CD14-positive monocyte (primary cell): Measurements from ENCODE around the gene CREB5. TPM values are rescaled to one million over a fixed set of nuclear protein-coding genes. Genes with fewer than 3 reads are reported as not detected.

Source experiments
- DNase-seq, 3 donors: peaks; one replicate each; pipeline ENCODE4 v3.0.0-alpha.2; 2011 to 2022
- H2AFZ ChIP-seq: 2 replicates; pipeline ENCODE4 v1.6.0; 2012; ENCODE audit warnings: mild to moderate bottlenecking, low read depth, low read length, inconsistent platforms; ENCODE audit not compliant: insufficient read depth, poor library complexity, severe bottlenecking
- H3K27ac ChIP-seq, 2 donors: 1 replicate in 1 of 2; 2 replicates in 1 of 2; pipeline ENCODE4 v1.5.1; 2012 to 2013; ENCODE audit warnings: low read length in 2 of 2, control low read depth in 1 of 2, inconsistent platforms in 1 of 2, low read depth in 1 of 2, mild to moderate bottlenecking in 1 of 2
- H3K27me3 ChIP-seq, 2 donors: one replicate each; pipeline versions ENCODE4 v1.6.0 to v1.6.1; 2011 to 2013; ENCODE audit warnings: low read length in 2 of 2; ENCODE audit not compliant: control insufficient read depth in 2 of 2, insufficient read depth in 2 of 2
- H3K36me3 ChIP-seq, 2 donors: replicated peaks in 1 of 2; 1 replicate in 1 of 2; 2 replicates in 1 of 2; pipeline versions ENCODE4 v1.5.1 to v1.6.1; 2012 to 2013; ENCODE audit warnings: low read length in 2 of 2, control low read depth in 1 of 2, inconsistent platforms in 1 of 2, mild to moderate bottlenecking in 1 of 2; ENCODE audit not compliant: insufficient read depth in 2 of 2, control insufficient read depth in 1 of 2
- H3K4me1 ChIP-seq, 2 donors: 1 replicate in 1 of 2; 2 replicates in 1 of 2; pipeline versions ENCODE4 v1.5.1 to v1.6.1; 2012 to 2013; ENCODE audit warnings: low read length in 2 of 2, control low read depth in 1 of 2, inconsistent platforms in 1 of 2, mild to moderate bottlenecking in 1 of 2, moderate library complexity in 1 of 2; ENCODE audit not compliant: insufficient read depth in 2 of 2, control insufficient read depth in 1 of 2
- H3K4me2 ChIP-seq: replicated peaks from 2 replicates; pipeline ENCODE3; 2012; ENCODE audit warnings: low read length, moderate library complexity, mild to moderate bottlenecking; ENCODE audit not compliant: poor library complexity, severe bottlenecking; ENCODE audit errors: extremely low read depth
- H3K4me3 ChIP-seq, 3 experiments: fragments of 200-600 bp in 1 of 3; sonication (generic) in 1 of 3; replicated peaks in 1 of 3; 1 replicate in 2 of 3; 2 replicates in 1 of 3; pipeline ENCODE4 v1.5.1; 2011 to 2013; ENCODE audit warnings: low read length in 3 of 3, mild to moderate bottlenecking in 3 of 3, control low read depth in 2 of 3, low read depth in 2 of 3, inconsistent platforms in 1 of 3, moderate library complexity in 1 of 3
- H3K79me2 ChIP-seq: 2 replicates; pipeline ENCODE4 v1.6.0; 2012; ENCODE audit warnings: mild to moderate bottlenecking, control low read depth, inconsistent platforms, low read length, moderate library complexity; ENCODE audit not compliant: insufficient read depth
- H3K9ac ChIP-seq: 2 replicates; pipeline ENCODE4 v1.6.0; 2017; ENCODE audit warnings: low read length, mild to moderate bottlenecking; ENCODE audit not compliant: insufficient read depth, poor library complexity, severe bottlenecking
- H3K9me3 ChIP-seq, 2 donors: replicated peaks in 1 of 2; 1 replicate in 1 of 2; 2 replicates in 1 of 2; pipeline versions ENCODE4 v1.5.1 to v1.6.1; 2012 to 2013; ENCODE audit warnings: low read length in 2 of 2, control low read depth in 1 of 2; ENCODE audit not compliant: control insufficient read depth in 1 of 2, insufficient read depth in 1 of 2
- H4K20me1 ChIP-seq: 2 replicates; pipeline ENCODE4 v1.6.0; 2012; ENCODE audit warnings: mild to moderate bottlenecking, low read length, control low read depth, moderate library complexity; ENCODE audit not compliant: insufficient read depth
- H3K27ac Mint-ChIP-seq, 7 donors: one replicate each; pipeline ENCODE4 v1.8.0; 2020; ENCODE audit warnings: mild to moderate bottlenecking in 7 of 7, mixed read lengths in 7 of 7, moderate library complexity in 6 of 7, inconsistent platforms in 2 of 7
- H3K27me3 Mint-ChIP-seq, 3 donors: one replicate each; pipeline ENCODE4 v1.8.0; 2021 to 2022; ENCODE audit warnings: low read depth in 3 of 3, mild to moderate bottlenecking in 3 of 3, mixed read lengths in 3 of 3, moderate library complexity in 3 of 3, inconsistent platforms in 1 of 3
- H3K36me3 Mint-ChIP-seq, 2 donors: one replicate each; pipeline ENCODE4 v1.8.0; 2020; ENCODE audit warnings: mixed read lengths in 2 of 2, inconsistent platforms in 1 of 2, mild to moderate bottlenecking in 1 of 2
- H3K4me1 Mint-ChIP-seq: one replicate; pipeline ENCODE4 v1.8.0; 2020; ENCODE audit warnings: mild to moderate bottlenecking, mixed read lengths
- H3K4me3 Mint-ChIP-seq, 2 donors: one replicate each; pipeline ENCODE4 v1.8.0; 2020; ENCODE audit warnings: mild to moderate bottlenecking in 2 of 2, mixed read lengths in 2 of 2, moderate library complexity in 1 of 2
- H3K9me3 Mint-ChIP-seq, 7 donors: one replicate each; pipeline ENCODE4 v1.8.0; 2020 to 2022; ENCODE audit warnings: mixed read lengths in 7 of 7, mild to moderate bottlenecking in 6 of 7, moderate library complexity in 6 of 7, inconsistent platforms in 2 of 7
- CTCF ChIP-seq: fragments of 200-600 bp; IDR thresholded peaks from one replicate; pipeline ENCODE4 v1.8.0; 2022; ENCODE audit warnings: antibody characterized with exemption, mild to moderate bottlenecking
- WGBS: methylation state at CpG from one replicate; pipeline ENCODE4 v1.1.5; 2013; ENCODE audit warnings: missing lambda C conversion rate; ENCODE audit not compliant: insufficient coverage; 5-methylcytosine and 5-hydroxymethylcytosine counted together
- intact Hi-C, 2 donors: fragments of 100-400 bp; cut with micrococcal nuclease; formaldehyde crosslinking; loops; one replicate each; pipeline versions ENCODE4 v1.15.0 to v1.15.1; 2023
- polyA plus RNA-seq, 3 donors: library from polyadenylated mRNA; depleted of rRNA in 1 of 3; unstranded in 2 of 3; stranded (reverse) in 1 of 3; fragments of 300-500 nt in 2 of 3; fragments of >200 nt in 1 of 3; fragmentation: Illumina TruSeq in 2 of 3; gene quantifications; 1 replicate in 2 of 3; 2 replicates in 1 of 3; pipeline ENCODE4 v1.2.3, GENCODE V29; 2012 to 2021

Gene CREB5
- polyA plus RNA-seq, 3 donors, result 25.1 to 72.3 (median 44.2) TPM

- TF ChIP-seq CTCF, result no peak
- intact Hi-C loops, result no loop called here
- H3K27me3 Mint-ChIP-seq, result peaks cover 2 to 10% (median 3%) of the 10 kb centered on the region in 3 donors
- no peak overlapping the region for H3K4me3 ChIP-seq
- no peaks in the 10 kb centered on the region for H3K4me1 Mint-ChIP-seq
- H3K4me2 ChIP-seq, result no peak overlapping the region
- peaks cover 0 to 3% of the 10 kb centered on the region in 2 donors for H3K27me3 ChIP-seq
- no peak overlapping the region for H3K4me3 Mint-ChIP-seq
- no peak overlapping the region for H3K27ac Mint-ChIP-seq
- H3K9me3 ChIP-seq, result no peaks in the 10 kb centered on the region
- no peak overlapping the region for H3K9ac ChIP-seq
- no peaks in the 10 kb centered on the region for H3K79me2 ChIP-seq
- no peaks in the 10 kb centered on the region for H4K20me1 ChIP-seq
- no peaks in the 10 kb centered on the region for H3K36me3 Mint-ChIP-seq
- H3K9me3 Mint-ChIP-seq, result peaks cover 0 to 2% (median 0%) of the 10 kb centered on the region in 7 donors
- no peaks in the 10 kb centered on the region for H3K36me3 ChIP-seq
- H3K4me1 ChIP-seq, result no peaks in the 10 kb centered on the region
- H2AFZ ChIP-seq, result no peak overlapping the region
- no peak for DNase-seq
- H3K27ac ChIP-seq, result no peak overlapping the region
- no CpG with 5 or more reads among the region's 1 CpG for WGBS
Measured at GRCh38 chr7:28375729-28376128, 36.6 kb upstream of the CREB5 start.

GRCh38 chr7:28376634-28377033 lies 35.7 kb upstream of the CREB5 start:
- H2AFZ ChIP-seq, result no peak overlapping the region
- no peaks in the 10 kb centered on the region for H4K20me1 ChIP-seq
- Mint-ChIP-seq H3K4me1 (no peaks in the 10 kb centered on the region), H3K27me3 (peaks cover 2 to 10% (median 3%) of the 10 kb centered on the region in 3 donors), H3K9me3 (peaks cover 0 to 2% (median 0%) of the 10 kb centered on the region in 7 donors), H3K36me3 (no peaks in the 10 kb centered on the region), H3K4me3 (no peak overlapping the region), H3K27ac (no peak overlapping the region)
- no peak for TF ChIP-seq CTCF
- no peak overlapping the region for H3K9ac ChIP-seq
- no peak overlapping the region for H3K4me3 ChIP-seq
- 100% methylated on average over 1 of the region's 2 CpGs for WGBS
- intact Hi-C loops, result no loop called here
- no peak for DNase-seq
- peaks cover 0 to 3% of the 10 kb centered on the region in 2 donors for H3K27me3 ChIP-seq
- no peaks in the 10 kb centered on the region for H3K79me2 ChIP-seq
- no peak overlapping the region for H3K27ac ChIP-seq
- no peak overlapping the region for H3K4me2 ChIP-seq
- H3K36me3 ChIP-seq, result no peaks in the 10 kb centered on the region
- H3K9me3 ChIP-seq, result no peaks in the 10 kb centered on the region
- no peaks in the 10 kb centered on the region for H3K4me1 ChIP-seq
